HepG2 (cell line): Measurements from ENCODE around the gene C11orf91. TPM values are rescaled to one million over a fixed set of nuclear protein-coding genes. Genes with fewer than 3 reads are reported as not detected.

ENCODE experiments used
- FOXA3 ChIP-seq: IDR thresholded peaks from 2 replicates; pipeline ENCODE4 v1.6.1; 2016; ENCODE audit warnings: missing genetic modification reagents, missing compliant biosample characterization
- GTF3A ChIP-seq: sonication (generic); formaldehyde crosslinking; conservative IDR thresholded peaks from 2 replicates; pipeline ENCODE4 v1.4.0; 2020; ENCODE audit warnings: mild to moderate bottlenecking, missing genetic modification reagents
- HOXA3 ChIP-seq: sonication (generic); formaldehyde crosslinking; IDR thresholded peaks from 2 replicates; pipeline ENCODE4 v1.5.0; 2020; ENCODE audit warnings: missing genetic modification reagents
- POLR2A ChIP-seq, 2 experiments: IDR thresholded peaks; 2 replicates each; pipeline ENCODE4 v1.6.1; 2011; ENCODE audit warnings: low read depth in 2 of 2, low read length in 2 of 2, mild to moderate bottlenecking in 1 of 2, moderate library complexity in 1 of 2; ENCODE audit not compliant: insufficient read depth in 1 of 2
- TARDBP ChIP-seq: sonication (generic); formaldehyde crosslinking; IDR thresholded peaks from 2 replicates; pipeline ENCODE4 v1.8.0; 2022; ENCODE audit warnings: mild to moderate bottlenecking, missing genetic modification reagents
- ZBTB7B ChIP-seq: sonication (generic); formaldehyde crosslinking; IDR thresholded peaks from 2 replicates; pipeline ENCODE4 v1.4.0; 2020; ENCODE audit warnings: missing genetic modification reagents
- ZFP36L1 ChIP-seq: sonication (generic); formaldehyde crosslinking; IDR thresholded peaks from 2 replicates; pipeline ENCODE4 v1.8.0; 2022; ENCODE audit warnings: mild to moderate bottlenecking, missing genetic modification reagents, moderate library complexity
- ZFX ChIP-seq: sonication (generic); formaldehyde crosslinking; IDR thresholded peaks from 2 replicates; pipeline ENCODE4 v1.4.0; 2020; ENCODE audit warnings: mild to moderate bottlenecking, low read depth, missing genetic modification reagents, moderate library complexity
- ZNF703 ChIP-seq: sonication (generic); formaldehyde crosslinking; IDR thresholded peaks from 2 replicates; pipeline ENCODE4 v1.5.1; 2020; ENCODE audit warnings: missing genetic modification reagents, mild to moderate bottlenecking, moderate library complexity, borderline replicate concordance
- ZNF816 ChIP-seq: sonication (generic); formaldehyde crosslinking; IDR thresholded peaks from 2 replicates; pipeline ENCODE4 v1.8.0; 2022; ENCODE audit warnings: missing genetic modification reagents, mild to moderate bottlenecking, borderline replicate concordance
- ZNF83 ChIP-seq: sonication (generic); formaldehyde crosslinking; IDR thresholded peaks from 2 replicates; pipeline ENCODE4 v1.4.0; 2020; ENCODE audit warnings: missing genetic modification reagents, mild to moderate bottlenecking, borderline replicate concordance
- polyA plus RNA-seq, 8 experiments: library from polyadenylated mRNA; depleted of rRNA in 3 of 8; stranded (reverse) in 7 of 8; unstranded in 1 of 8; fragments of >200 nt; fragmentation: Illumina TruSeq in 4 of 8; extraction: Trizol in 4 of 8; gene quantifications; 2 replicates each; pipeline versions ENCODE4 v1.2.1 to v1.2.3, GENCODE V29; 2011 to 2016; ENCODE audit warnings: low read depth in 4 of 8, missing spikeins in 1 of 8, mixed read lengths in 1 of 8; ENCODE audit not compliant: insufficient read depth in 1 of 8
- total RNA-seq, 5 experiments: library from RNA; depleted of rRNA; stranded (reverse); fragments of >200 nt; fragmentation: Illumina TruSeq; extraction: Trizol; gene quantifications; 2 replicates each; pipeline ENCODE4 v1.2.3, GENCODE V29; 2016; ENCODE audit warnings: low read depth in 1 of 5
- TF ChIP-seq, protein P1 (sequence below): sonication (generic); formaldehyde crosslinking; IDR thresholded peaks from 2 replicates; pipeline ENCODE4 v1.5.0; 2020; ENCODE audit warnings: mild to moderate bottlenecking, missing genetic modification reagents, borderline replicate concordance
- TF ChIP-seq, protein P2 (sequence below): sonication (generic); formaldehyde crosslinking; IDR thresholded peaks from 2 replicates; pipeline ENCODE4 v1.4.0; 2020; ENCODE audit warnings: missing genetic modification reagents
- TF ChIP-seq, protein P3 (sequence below): IDR thresholded peaks from 2 replicates; pipeline ENCODE4 v1.6.1; 2016; ENCODE audit warnings: low read depth, missing genetic modification reagents, missing compliant biosample characterization

Gene C11orf91
- total and polyA plus RNA-seq, 2 of the 13 experiments (the other 11 are each of a cell fraction or from before 2014, with no cell fraction given), result 0.35 TPM; not detected in 1

- TF ChIP-seq, protein P1, sequence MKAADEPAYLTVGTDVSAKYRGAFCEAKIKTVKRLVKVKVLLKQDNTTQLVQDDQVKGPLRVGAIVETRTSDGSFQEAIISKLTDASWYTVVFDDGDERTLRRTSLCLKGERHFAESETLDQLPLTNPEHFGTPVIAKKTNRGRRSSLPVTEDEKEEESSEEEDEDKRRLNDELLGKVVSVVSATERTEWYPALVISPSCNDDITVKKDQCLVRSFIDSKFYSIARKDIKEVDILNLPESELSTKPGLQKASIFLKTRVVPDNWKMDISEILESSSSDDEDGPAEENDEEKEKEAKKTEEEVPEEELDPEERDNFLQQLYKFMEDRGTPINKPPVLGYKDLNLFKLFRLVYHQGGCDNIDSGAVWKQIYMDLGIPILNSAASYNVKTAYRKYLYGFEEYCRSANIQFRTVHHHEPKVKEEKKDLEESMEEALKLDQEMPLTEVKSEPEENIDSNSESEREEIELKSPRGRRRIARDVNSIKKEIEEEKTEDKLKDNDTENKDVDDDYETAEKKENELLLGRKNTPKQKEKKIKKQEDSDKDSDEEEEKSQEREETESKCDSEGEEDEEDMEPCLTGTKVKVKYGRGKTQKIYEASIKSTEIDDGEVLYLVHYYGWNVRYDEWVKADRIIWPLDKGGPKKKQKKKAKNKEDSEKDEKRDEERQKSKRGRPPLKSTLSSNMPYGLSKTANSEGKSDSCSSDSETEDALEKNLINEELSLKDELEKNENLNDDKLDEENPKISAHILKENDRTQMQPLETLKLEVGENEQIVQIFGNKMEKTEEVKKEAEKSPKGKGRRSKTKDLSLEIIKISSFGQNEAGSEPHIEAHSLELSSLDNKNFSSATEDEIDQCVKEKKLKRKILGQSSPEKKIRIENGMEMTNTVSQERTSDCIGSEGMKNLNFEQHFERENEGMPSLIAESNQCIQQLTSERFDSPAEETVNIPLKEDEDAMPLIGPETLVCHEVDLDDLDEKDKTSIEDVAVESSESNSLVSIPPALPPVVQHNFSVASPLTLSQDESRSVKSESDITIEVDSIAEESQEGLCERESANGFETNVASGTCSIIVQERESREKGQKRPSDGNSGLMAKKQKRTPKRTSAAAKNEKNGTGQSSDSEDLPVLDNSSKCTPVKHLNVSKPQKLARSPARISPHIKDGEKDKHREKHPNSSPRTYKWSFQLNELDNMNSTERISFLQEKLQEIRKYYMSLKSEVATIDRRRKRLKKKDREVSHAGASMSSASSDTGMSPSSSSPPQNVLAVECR (CRISPR knock-in tag), result peak; percentile 41; the same call in 1 of the 2 replicates
- TF ChIP-seq ZBTB7B (CRISPR knock-in tag) (peak; percentile 63; the same call in 1 of the 2 replicates), HOXA3 (peak; percentile 39; the same call in 1 of the 2 replicates), FOXA3 (CRISPR knock-in tag) (no peak), ZNF816 (CRISPR knock-in tag) (peak; percentile 61; the same call in 1 of the 2 replicates), TARDBP (peak; percentile 47; the same call in 1 of the 2 replicates), ZFP36L1 (CRISPR knock-in tag) (peak; percentile 85; the same call in 1 of the 2 replicates), POLR2A (IDR thresholded peaks at IDR 0.05; ENCODE audit: insufficient read depth in 1 of 2, low read depth in 2 of 2, low read length in 2 of 2) (peak; percentile 66 to 80), GTF3A (CRISPR knock-in tag) (no peak), ZNF703 (CRISPR knock-in tag) (no peak), ZFX (CRISPR knock-in tag) (peak; percentile 66), ZNF83 (CRISPR knock-in tag) (peak; percentile 22; the same call in 1 of the 2 replicates)
- TF ChIP-seq, protein P2, sequence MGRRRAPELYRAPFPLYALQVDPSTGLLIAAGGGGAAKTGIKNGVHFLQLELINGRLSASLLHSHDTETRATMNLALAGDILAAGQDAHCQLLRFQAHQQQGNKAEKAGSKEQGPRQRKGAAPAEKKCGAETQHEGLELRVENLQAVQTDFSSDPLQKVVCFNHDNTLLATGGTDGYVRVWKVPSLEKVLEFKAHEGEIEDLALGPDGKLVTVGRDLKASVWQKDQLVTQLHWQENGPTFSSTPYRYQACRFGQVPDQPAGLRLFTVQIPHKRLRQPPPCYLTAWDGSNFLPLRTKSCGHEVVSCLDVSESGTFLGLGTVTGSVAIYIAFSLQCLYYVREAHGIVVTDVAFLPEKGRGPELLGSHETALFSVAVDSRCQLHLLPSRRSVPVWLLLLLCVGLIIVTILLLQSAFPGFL (CRISPR knock-in tag), result no peak
- TF ChIP-seq, protein P3, sequence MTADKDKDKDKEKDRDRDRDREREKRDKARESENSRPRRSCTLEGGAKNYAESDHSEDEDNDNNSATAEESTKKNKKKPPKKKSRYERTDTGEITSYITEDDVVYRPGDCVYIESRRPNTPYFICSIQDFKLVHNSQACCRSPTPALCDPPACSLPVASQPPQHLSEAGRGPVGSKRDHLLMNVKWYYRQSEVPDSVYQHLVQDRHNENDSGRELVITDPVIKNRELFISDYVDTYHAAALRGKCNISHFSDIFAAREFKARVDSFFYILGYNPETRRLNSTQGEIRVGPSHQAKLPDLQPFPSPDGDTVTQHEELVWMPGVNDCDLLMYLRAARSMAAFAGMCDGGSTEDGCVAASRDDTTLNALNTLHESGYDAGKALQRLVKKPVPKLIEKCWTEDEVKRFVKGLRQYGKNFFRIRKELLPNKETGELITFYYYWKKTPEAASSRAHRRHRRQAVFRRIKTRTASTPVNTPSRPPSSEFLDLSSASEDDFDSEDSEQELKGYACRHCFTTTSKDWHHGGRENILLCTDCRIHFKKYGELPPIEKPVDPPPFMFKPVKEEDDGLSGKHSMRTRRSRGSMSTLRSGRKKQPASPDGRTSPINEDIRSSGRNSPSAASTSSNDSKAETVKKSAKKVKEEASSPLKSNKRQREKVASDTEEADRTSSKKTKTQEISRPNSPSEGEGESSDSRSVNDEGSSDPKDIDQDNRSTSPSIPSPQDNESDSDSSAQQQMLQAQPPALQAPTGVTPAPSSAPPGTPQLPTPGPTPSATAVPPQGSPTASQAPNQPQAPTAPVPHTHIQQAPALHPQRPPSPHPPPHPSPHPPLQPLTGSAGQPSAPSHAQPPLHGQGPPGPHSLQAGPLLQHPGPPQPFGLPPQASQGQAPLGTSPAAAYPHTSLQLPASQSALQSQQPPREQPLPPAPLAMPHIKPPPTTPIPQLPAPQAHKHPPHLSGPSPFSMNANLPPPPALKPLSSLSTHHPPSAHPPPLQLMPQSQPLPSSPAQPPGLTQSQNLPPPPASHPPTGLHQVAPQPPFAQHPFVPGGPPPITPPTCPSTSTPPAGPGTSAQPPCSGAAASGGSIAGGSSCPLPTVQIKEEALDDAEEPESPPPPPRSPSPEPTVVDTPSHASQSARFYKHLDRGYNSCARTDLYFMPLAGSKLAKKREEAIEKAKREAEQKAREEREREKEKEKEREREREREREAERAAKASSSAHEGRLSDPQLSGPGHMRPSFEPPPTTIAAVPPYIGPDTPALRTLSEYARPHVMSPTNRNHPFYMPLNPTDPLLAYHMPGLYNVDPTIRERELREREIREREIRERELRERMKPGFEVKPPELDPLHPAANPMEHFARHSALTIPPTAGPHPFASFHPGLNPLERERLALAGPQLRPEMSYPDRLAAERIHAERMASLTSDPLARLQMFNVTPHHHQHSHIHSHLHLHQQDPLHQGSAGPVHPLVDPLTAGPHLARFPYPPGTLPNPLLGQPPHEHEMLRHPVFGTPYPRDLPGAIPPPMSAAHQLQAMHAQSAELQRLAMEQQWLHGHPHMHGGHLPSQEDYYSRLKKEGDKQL, result 0 out of 2 replicates have a peak, but pooled peaks have one; percentile 25
Observed at GRCh38 chr11:33700502-33701271, at the start of gene C11orf91 (continued).
